Karpas-422 (cell line): Measurements from ENCODE around the gene PCSK1N. TPM values are rescaled to one million over a fixed set of nuclear protein-coding genes. Genes with fewer than 3 reads are reported as not detected.
"Not testable (repeated sequence)": the region's sequence is repeated elsewhere in the genome, so short reads cannot be mapped to it uniquely, and the experiment has no call there.

Source experiments
- DNase-seq: peaks from one replicate; pipeline ENCODE4 v3.0.0-alpha.2; 2015
- H2AFZ ChIP-seq: fragments of 200-600 bp; sonication (generic); 2 replicates; pipeline ENCODE4 v1.6.1; 2014; ENCODE audit warnings: antibody characterized with exemption, low read length, mixed read lengths
- H3K27ac ChIP-seq: fragments of 200-600 bp; sonication (generic); 2 replicates; pipeline ENCODE4 v1.5.1; 2014; ENCODE audit warnings: mild to moderate bottlenecking, low read length, moderate library complexity
- H3K27me3 ChIP-seq: fragments of 200-600 bp; sonication (generic); 2 replicates; pipeline ENCODE4 v1.6.1; 2014; ENCODE audit warnings: low read length, mixed read lengths
- H3K36me3 ChIP-seq: fragments of 200-600 bp; sonication (generic); 2 replicates; pipeline ENCODE4 v1.6.1; 2014; ENCODE audit warnings: low read length, mixed read lengths; ENCODE audit not compliant: insufficient read depth
- H3K4me1 ChIP-seq: fragments of 200-600 bp; sonication (generic); 2 replicates; pipeline ENCODE4 v1.6.1; 2014; ENCODE audit warnings: mild to moderate bottlenecking, low read length, mixed read lengths
- H3K4me2 ChIP-seq: fragments of 200-600 bp; sonication (generic); 2 replicates; pipeline ENCODE4 v1.6.1; 2014; ENCODE audit warnings: low read length, low read depth, mild to moderate bottlenecking; ENCODE audit not compliant: poor library complexity, severe bottlenecking
- H3K4me3 ChIP-seq: fragments of 200-600 bp; sonication (generic); 2 replicates; pipeline ENCODE4 v1.5.1; 2014; ENCODE audit warnings: mild to moderate bottlenecking, antibody characterized with exemption, low read length, mixed read lengths
- H3K79me2 ChIP-seq: fragments of 200-600 bp; sonication (generic); 2 replicates; pipeline ENCODE4 v1.6.1; 2014; ENCODE audit warnings: mild to moderate bottlenecking, low read length, mixed read lengths
- H3K9ac ChIP-seq: fragments of 200-600 bp; sonication (generic); 2 replicates; pipeline ENCODE4 v1.6.0; 2014; ENCODE audit warnings: low read length
- H3K9me2 ChIP-seq: fragments of 200-600 bp; sonication (generic), shearing (Covaris generic); replicated peaks from 2 replicates; pipeline ENCODE4 v1.6.0; 2014; ENCODE audit warnings: mild to moderate bottlenecking, low read length, moderate library complexity; ENCODE audit not compliant: insufficient read depth
- H3K9me3 ChIP-seq: fragments of 300-700, 200-600 bp; sonication (generic); 2 replicates; pipeline ENCODE4 v1.6.1; 2014; ENCODE audit warnings: low read length, mixed read lengths
- H4K20me1 ChIP-seq: fragments of 200-600 bp; sonication (generic); 2 replicates; pipeline ENCODE4 v1.6.1; 2014; ENCODE audit warnings: mild to moderate bottlenecking, antibody characterized with exemption, low read length, low read depth; ENCODE audit not compliant: insufficient read depth
- total RNA-seq: library from RNA; depleted of rRNA; stranded (reverse); fragments of >200 nt; shearing (Covaris generic); gene quantifications from 2 replicates; pipeline ENCODE4 v1.2.3, GENCODE V29; 2014; ENCODE audit warnings: low replicate concordance

The PCSK1N gene
- total RNA-seq, 1 experiment from 2014 or later, result not detected

DNA sequence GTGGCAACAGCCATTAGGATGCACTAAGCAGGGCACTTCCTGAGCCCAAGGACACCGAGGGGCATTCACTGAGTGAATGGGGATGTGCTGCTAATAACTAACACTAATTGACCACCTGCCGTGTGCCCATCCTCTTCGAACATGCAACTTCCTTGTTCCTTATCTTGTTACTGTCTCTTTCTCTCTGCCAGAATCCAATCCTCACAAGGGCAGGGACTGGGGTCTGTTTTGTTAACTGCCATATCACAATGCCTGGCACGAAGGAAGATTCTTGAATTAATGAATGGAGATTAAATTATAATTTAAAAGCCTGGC is 7.8 kb downstream of the PCSK1N start:
- H2AFZ ChIP-seq, result no peak overlapping the region
- H3K27me3 ChIP-seq, result no peaks in the 10 kb centered on the region
- no peaks in the 10 kb centered on the region for H4K20me1 ChIP-seq
- no peaks in the 10 kb centered on the region for H3K4me1 ChIP-seq
- H3K4me2 ChIP-seq, result no peak overlapping the region
- H3K9me3 ChIP-seq, result no peaks in the 10 kb centered on the region
- H3K4me3 ChIP-seq, result no peak overlapping the region
- no peaks in the 10 kb centered on the region for H3K79me2 ChIP-seq
- H3K36me3 ChIP-seq, result no peaks in the 10 kb centered on the region
- no peaks in the 10 kb centered on the region for H3K9me2 ChIP-seq
- no peak for DNase-seq
- no peak overlapping the region for H3K9ac ChIP-seq
- H3K27ac ChIP-seq, result no peak overlapping the region

- H3K4me3 ChIP-seq, result no peak overlapping the region
Observed at GRCh38 chrX:48826876-48827653, 8.3 kb downstream of the PCSK1N start.

DNA sequence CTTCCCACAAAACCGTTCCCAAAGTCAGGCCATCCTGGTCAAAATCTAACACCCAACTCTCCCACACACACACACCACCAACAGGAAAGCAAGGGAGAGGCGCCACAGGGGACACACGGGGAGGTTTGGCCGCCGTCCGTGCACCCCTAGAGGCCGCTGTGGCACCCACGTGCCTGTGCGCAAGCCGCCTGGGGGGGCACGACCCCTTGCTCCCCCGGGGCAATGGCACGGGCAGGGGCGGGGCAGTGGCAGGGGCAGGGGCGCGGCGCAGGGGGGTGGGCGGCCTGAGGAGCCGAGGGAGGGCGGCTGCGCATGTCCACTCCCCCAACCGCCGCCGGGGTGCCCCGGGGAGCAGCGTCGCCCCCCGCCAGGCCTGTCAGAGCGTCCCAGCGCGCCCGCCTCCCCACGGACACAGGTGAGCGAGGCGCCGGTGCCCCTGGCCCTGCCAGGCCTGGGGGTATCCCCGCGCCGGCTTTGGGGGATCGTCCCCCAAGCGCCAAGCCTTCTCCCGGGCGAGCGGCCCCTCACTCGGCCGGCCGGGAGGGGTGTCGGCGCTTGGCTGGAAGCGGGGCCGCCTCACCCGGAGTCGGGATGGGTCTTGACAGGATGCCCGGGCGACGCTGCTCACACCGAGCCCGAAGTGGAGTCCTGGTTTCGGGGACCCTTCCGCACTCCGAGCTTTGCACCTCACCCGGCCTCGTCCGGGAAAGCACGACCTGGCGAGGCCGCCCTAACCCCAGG is 9.1 kb downstream of the PCSK1N start, which contains the start of gene ERAS:
ERAS (plus strand) TSS at position 379 of the 741 bp plus-strand sequence. CDS start 2,611 bp downstream, outside the sequence.
- Histone ChIP-seq H3K27ac (no peak within 1 kb of the TSS), H2AFZ (no peak within 1 kb of the TSS), H3K9me3 (no peaks in the 10 kb centered on the region), H3K36me3 (no peaks in the 10 kb centered on the region), H3K4me2 (no peak within 1 kb of the TSS), H3K27me3 (no peaks in the 10 kb centered on the region), H3K4me3 (no peak within 1 kb of the TSS), H3K79me2 (no peaks in the 10 kb centered on the region), H3K9me2 (no peaks in the 10 kb centered on the region), H3K9ac (no peak within 1 kb of the TSS), H4K20me1 (no peaks in the 10 kb centered on the region), H3K4me1 (no peaks in the 10 kb centered on the region)
- no peak for DNase-seq

More at GRCh38 chrX:48826876-48827653, 8.3 kb downstream of the PCSK1N start:
- Histone ChIP-seq H4K20me1 (no peaks in the 10 kb centered on the region), H3K4me2 (no peak overlapping the region), H3K27ac (no peak overlapping the region), H3K36me3 (no peaks in the 10 kb centered on the region), H3K9ac (no peak overlapping the region), H3K4me1 (no peaks in the 10 kb centered on the region), H2AFZ (no peak overlapping the region), H3K9me2 (no peaks in the 10 kb centered on the region), H3K27me3 (no peaks in the 10 kb centered on the region), H3K9me3 (no peaks in the 10 kb centered on the region), H3K79me2 (no peaks in the 10 kb centered on the region)
- DNase-seq, result no peak

DNA sequence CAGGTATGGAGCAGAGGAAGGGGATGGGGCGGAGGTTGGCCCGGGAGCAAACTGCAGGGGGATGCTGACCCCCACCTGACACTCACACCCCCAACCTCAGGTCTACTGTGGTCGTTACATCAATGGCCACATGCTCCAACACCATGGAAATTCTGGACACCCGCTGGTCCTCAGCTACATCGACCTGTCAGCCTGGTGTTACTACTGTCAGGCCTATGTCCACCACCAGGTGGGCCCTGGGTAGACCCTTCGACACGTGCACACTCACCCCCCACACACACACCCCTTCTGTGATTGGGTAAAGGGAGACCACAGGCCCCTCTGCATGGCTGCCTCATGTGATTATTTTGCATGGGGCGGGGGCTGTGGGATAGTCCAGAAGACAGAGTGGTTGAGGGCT is 11.3 kb downstream of the PCSK1N start:
- Histone ChIP-seq H3K79me2 (no peaks in the 10 kb centered on the region), H4K20me1 (no peaks in the 10 kb centered on the region), H2AFZ (no peak overlapping the region), H3K4me2 (no peak overlapping the region), H3K9me3 (no peaks in the 10 kb centered on the region), H3K9me2 (no peaks in the 10 kb centered on the region), H3K27me3 (no peaks in the 10 kb centered on the region), H3K9ac (no peak overlapping the region), H3K4me1 (no peaks in the 10 kb centered on the region), H3K27ac (no peak overlapping the region), H3K36me3 (no peaks in the 10 kb centered on the region), H3K4me3 (no peak overlapping the region)
- DNase-seq, result no peak

- no peaks in the 10 kb centered on the region for H3K9me3 ChIP-seq
- H3K9ac ChIP-seq, result no peak overlapping the region
- H3K9me2 ChIP-seq, result no peaks in the 10 kb centered on the region
- H3K4me1 ChIP-seq, result no peaks in the 10 kb centered on the region
- no peak overlapping the region for H3K4me2 ChIP-seq
- H3K4me3 ChIP-seq, result no peak overlapping the region
- H4K20me1 ChIP-seq, result no peaks in the 10 kb centered on the region
- DNase-seq, result no peak
- H3K79me2 ChIP-seq, result no peaks in the 10 kb centered on the region
- H3K27ac ChIP-seq, result no peak overlapping the region
- H3K36me3 ChIP-seq, result no peaks in the 10 kb centered on the region
- no peak overlapping the region for H2AFZ ChIP-seq
- H3K27me3 ChIP-seq, result no peaks in the 10 kb centered on the region
Observed at GRCh38 chrX:48823053-48823452, 12.4 kb downstream of the PCSK1N start.

DNA sequence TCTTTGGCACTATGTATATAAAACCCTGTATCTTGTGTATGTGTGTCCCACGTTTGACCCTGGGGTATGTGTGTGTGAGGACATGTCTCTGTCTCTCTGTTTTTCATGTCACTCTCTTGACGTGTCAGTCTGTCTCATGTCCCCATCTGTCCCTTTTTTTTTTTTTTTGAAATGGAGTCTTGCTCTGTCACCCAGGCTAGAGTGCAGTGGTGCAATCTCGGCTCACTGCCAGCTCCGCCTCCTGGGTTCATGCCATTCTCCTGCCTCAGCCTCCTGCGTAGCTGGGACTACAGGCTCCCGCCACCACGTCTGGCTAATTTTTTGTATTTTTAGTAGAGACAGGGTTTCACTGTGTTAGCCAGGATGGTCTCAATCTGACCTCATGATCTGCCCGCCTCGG is 16.0 kb downstream of the PCSK1N start:
- H3K79me2 ChIP-seq, H3K9me2 ChIP-seq, DNase-seq, H3K4me2 ChIP-seq, H3K27me3 ChIP-seq, H4K20me1 ChIP-seq, H3K9me3 ChIP-seq, H3K36me3 ChIP-seq, H3K27ac ChIP-seq, H3K4me1 ChIP-seq, H2AFZ ChIP-seq, H3K9ac ChIP-seq, H3K4me3 ChIP-seq: not testable (repeated sequence)

DNA sequence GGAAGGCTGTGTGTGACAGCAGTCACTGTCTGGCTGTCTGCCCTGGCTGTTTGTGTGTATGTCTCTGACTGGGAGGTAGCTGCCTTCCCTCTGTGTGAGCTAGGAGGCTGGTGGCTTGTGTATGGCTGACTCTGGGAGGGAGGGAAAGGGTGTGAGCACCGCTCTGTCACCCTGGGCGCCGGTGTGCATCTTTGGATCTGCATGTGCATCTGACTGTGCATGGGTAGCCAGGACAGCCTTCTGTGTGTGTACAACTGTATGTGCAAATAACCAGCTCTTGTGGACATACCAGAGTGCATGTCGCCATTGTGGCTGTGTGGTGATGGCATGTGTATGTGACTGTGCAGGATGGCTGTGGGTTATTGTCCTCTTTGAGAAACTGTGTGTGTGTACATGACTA is 16.5 kb downstream of the PCSK1N start:
- Histone ChIP-seq H3K9me2 (no peaks in the 10 kb centered on the region), H3K9ac (no peak overlapping the region), H3K9me3 (no peaks in the 10 kb centered on the region), H3K79me2 (no peaks in the 10 kb centered on the region), H2AFZ (no peak overlapping the region), H3K27me3 (no peaks in the 10 kb centered on the region), H4K20me1 (no peaks in the 10 kb centered on the region), H3K36me3 (no peaks in the 10 kb centered on the region), H3K4me1 (no peaks in the 10 kb centered on the region), H3K4me3 (no peak overlapping the region), H3K4me2 (no peak overlapping the region), H3K27ac (no peak overlapping the region)
- DNase-seq, result no peak

GRCh38 chrX:48818098-48818497 is 17.3 kb downstream of the PCSK1N start:
- H3K36me3 ChIP-seq, result no peaks in the 10 kb centered on the region
- H3K4me1 ChIP-seq, result no peaks in the 10 kb centered on the region
- H3K4me3 ChIP-seq, result no peak overlapping the region
- no peaks in the 10 kb centered on the region for H3K9me3 ChIP-seq
- no peaks in the 10 kb centered on the region for H3K27me3 ChIP-seq
- H3K9ac ChIP-seq, result no peak overlapping the region
- no peaks in the 10 kb centered on the region for H3K79me2 ChIP-seq
- no peak overlapping the region for H3K27ac ChIP-seq
- no peak overlapping the region for H3K4me2 ChIP-seq
- no peaks in the 10 kb centered on the region for H4K20me1 ChIP-seq
- no peak overlapping the region for H2AFZ ChIP-seq
- no peak for DNase-seq
- H3K9me2 ChIP-seq, result no peaks in the 10 kb centered on the region
